ENCODE results near the gene TRMT2A.
"Not testable (repeated sequence)": the region's sequence is repeated elsewhere in the genome, so short reads cannot be mapped to it uniquely, and the experiment has no call there.

TRMT2A gene

DNA sequence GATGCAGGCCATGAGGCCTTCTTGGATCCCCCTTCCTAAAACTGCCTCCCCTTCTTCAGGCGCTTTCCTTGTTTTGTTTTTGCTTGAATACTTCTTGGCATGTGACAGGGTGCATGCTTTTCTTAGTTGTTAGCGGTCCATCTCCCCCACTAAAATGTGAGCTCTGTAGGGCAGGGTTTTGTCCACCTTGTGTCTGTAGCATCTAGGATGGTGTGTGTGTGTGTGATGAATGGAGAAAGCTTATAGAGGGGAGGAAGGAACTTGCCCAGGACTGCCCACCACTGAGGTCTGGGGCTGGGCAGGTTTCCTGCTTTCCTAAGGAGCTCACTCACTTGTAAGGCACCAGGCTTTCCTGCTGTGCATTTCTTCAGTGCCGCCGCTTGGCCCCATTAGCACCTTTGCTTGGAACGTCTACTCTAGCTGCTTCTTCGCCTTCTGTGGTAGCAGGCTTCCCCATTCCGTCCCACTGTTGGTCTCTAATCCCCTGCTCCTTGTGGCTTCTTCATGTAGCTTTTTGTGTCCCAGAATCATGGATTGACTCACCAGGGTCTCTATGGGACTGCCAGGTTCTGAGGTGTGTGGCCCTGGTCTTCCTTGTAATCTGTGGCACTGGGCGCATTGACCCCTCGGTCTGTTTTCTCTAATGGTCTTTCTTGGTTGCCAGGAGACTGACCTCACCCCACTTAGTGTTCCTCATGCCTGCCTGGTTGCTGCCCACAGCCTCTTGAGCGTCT, 33.7 kb downstream of the TRMT2A start:
- no peak for DNase-seq

DNA sequence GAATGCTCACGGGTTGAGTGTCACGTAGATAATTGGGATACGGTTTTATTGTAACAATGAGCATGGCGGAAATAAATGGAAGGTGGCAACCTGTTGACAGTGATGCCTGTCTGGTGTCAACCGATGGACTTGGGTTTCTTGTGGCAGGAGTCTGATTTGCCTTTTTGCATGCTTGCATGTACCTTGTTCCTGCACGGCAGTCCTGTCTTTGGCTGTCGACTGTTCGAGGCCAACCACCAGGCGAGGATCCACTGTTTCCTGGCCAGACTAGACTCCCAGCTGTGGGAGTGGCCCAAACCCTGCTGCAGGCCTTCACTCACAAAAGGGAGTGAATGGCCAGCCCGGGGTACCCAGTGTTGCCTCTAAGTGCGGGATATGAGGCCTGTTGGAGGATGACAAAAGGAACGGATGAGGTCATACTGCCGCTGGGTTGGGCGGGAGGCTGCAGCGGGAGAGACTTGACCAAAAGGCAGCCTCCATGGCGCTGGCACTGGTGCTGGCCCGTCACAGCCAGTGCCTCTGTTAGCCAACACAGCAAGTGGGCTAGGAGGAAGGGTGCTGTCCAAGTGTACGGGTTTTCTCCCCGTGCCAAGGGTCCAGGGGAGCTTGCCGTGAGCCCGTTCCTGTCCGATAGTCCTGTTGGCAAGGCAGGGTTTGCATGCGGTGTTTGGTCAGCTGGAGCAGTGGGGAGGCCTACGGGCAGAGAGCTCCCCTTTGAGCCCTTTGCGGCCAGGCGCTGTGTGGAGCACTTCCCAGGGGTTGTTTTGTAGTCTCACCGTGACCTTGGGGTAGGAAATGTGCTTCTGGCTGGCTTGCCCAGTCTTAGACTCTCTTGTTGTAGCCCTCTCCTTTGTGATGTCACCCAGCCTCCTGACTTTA, 36.0 kb downstream of the TRMT2A start:
- peak; percentile 10 for DNase-seq

DNA sequence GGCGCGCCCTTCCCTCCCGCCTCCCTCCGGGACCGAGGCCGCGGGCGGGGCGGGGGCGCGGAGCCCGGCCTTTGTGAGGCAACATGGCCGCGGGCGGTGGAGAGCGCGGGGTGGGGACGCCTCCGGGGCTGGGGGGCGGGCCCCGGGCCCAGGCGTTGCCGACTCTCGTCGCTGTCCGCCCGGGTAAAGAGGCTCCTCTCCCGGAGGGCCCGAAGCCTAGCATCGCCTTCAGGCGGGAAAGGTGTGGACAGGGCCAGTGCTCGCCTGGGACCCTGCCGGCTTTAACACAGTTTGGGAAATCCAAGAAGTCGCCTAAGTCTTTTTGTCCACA, 36.6 kb downstream of the TRMT2A start:
- peak; percentile 67 for DNase-seq

DNA sequence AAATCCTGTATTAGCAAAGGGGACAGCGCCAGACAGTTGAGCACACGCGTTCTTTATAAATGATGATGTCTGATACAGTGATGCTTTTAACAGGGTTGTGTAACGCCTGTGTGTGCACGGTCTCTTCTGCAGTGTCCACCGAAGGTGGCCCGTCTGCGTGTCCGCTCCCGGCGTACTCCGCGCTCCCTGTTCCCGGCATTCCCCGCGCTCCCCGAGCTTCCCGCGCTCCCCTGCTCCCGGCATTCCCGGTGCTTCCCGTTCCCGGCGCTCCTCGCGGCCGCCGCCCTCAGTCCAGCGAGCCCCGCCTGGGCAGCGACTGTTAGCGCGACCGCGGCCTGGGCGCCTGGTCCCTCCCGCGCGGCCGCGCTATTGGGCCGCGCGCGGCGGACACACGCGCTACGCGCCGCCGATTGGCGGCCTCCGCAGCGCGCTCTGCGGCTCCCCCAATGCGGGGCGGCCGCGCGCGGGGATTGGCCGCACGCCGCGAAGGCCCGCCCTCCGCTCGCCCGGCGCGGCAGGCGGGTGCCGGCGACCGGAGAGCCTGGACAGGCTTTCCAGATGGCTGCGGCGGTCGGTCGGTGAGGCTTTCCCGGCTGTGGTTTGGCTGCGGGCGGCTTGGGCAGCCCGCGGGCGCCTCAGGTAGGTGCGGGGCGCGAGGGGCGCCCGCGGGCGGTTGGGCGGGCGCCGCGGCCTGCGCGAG, 37.1 kb downstream of the TRMT2A start, which contains the start of gene DGCR8:
Gene DGCR8, plus strand, starts transcription at position 497 of the 700 bp plus-strand sequence. CDS start 5,723 bp downstream, outside the sequence.
- DNase-seq: peak; percentile 60

DNA sequence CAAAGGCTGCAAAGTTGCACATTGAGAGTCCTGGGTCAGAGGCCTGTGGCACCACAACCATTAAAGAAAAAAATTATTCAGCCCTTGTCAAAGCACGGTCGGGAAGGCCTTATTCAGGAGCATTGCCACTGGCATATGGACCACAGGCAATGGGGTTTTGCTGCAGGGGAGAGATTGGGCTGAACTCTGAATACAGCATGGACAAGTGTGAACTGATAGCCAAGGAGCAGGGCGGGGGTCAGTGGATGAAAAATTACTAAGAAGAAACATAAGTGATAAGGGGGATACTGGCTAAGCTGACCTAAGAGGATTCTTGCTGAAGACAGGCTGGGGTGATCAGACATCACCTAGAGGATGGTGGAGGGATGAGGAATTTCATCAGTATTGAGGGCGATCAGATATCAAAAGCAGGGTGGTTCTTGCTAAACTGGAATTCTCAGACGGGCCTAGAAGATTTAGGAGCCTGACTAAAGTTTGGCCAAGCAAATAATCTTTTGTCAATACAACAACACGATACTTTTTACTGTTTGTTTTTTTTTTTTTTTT, 40.3 kb downstream of the TRMT2A start:
- no peak for DNase-seq

DNA sequence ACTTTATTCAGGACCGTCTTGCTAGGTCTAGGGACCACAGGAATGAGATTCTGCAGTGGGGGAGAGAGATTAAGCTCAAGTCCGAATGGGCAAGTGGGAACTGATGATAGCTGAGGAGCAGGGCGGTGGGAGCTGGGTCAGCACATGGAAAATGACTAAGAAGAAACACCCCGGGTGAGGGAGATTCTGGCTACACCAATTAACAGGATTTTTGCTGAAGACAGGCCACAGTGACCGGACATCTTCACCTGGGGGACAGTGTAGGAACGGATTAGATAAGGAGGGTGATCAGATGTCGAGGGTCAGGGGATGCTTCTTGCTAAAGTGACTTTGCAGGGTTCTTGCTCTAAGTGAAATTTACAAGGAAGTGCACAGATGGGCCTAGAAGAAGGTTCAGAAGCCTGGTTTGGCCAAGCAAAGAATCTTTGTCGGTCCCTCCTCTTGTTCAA, 45.5 kb downstream of the TRMT2A start:
- DNase-seq: no peak

DNA sequence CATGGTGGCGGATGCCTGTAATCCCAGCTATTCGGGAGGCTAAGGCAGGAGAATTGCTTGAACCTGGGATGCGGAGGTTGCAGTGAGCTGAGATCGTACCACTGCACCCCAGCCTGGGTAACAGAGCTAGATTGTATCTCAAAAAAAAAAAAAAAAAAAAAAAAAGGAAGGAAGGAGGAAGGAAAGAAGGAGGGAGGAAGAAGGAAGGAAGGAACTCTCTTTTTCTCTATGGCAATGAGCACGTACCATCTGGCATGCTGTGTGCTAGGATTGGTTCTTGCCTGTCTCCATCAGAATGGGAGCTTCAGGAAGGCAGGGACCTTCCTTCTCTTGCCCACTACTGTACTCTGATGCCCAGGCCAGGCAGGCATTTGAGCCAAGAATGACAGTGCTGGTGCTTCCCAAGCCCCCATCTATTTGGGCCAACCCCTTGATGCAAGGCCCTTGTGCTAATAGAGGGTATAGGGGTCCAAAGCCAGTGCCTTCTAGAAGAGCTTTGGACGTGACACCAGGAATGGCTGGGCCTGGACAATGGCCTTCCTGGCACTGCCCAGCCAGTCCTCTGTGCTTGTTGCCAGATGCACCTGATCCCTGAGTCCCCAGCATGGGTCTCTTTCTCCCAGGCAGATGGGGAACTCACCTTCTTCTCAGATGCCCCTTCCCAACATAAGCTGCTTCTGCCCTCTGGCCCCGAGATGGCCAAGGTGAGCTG, 47.5 kb downstream of the TRMT2A start:
- DNase-seq: no peak

DNA sequence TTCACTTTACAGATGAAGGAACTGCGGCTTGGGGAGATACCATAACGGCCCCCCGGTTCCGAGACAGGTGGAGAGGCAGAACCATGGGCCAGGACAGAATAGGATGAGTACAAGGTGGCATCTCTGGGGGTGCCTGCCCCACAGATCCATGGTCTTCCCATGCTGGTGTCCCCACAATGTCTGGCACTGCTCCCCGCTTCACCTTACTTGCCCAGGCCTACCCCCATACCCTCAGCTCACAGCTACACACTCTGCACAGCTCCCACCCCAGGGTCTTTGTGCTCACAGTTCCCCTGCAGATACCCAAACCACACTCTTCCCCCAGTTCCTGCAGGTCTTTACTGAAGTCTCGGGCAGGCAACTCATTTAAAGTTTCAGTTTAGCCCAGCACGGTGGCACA, 48.4 kb downstream of the TRMT2A start:
- no peak for DNase-seq

DNA sequence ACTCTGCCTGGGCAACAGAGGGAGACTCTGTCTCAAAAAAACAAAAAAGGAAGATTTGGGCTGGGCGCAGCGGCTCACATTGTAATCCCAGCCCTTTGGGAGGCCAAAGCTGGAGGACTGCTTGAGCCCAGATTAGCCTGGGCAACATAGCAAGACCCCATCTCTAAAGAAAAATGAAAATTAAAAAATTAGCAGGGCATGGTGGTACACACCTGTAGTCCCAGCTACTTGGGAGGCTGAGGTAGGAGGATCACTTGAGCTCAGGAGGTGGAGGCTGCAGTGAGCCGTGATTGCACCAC, 49.7 kb downstream of the TRMT2A start:
- not testable (repeated sequence) for DNase-seq

DNA sequence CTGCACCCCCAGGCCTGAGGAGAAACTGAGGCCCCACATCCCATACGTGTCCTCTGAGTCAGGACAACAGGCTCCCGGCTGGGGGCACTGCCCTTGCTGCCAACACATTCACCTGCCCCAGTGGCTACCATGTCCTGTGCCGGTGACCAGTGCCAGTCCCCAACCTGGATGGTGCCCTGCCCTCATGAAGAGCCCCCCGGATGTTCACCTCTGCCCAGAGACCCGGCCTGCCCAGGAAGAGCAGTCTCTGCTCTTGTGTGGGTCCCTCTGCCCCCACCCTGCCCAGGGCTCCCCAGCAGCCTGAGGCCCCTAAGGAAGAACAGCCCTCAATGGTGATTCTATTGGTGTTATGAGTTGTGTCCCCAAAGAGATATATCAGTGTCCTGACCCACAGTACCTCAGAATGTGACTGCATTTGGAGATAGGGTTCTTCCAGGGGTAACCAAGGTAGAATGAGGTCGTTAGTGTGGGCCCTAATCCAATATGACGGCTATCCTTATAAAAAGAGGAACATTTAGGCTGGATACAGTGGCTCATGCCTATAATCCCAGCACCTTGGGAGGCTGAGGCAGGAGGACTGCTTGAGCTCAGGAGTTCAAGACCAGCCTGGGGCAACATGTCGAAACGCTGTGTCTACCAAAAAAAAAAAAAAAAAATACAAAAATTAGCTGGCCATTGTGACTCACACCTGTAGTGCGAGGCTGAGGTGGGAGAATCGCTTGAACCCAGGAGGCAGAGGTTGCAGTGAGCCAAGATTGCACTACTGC, 50.2 kb downstream of the TRMT2A start:
- no peak for DNase-seq

DNA sequence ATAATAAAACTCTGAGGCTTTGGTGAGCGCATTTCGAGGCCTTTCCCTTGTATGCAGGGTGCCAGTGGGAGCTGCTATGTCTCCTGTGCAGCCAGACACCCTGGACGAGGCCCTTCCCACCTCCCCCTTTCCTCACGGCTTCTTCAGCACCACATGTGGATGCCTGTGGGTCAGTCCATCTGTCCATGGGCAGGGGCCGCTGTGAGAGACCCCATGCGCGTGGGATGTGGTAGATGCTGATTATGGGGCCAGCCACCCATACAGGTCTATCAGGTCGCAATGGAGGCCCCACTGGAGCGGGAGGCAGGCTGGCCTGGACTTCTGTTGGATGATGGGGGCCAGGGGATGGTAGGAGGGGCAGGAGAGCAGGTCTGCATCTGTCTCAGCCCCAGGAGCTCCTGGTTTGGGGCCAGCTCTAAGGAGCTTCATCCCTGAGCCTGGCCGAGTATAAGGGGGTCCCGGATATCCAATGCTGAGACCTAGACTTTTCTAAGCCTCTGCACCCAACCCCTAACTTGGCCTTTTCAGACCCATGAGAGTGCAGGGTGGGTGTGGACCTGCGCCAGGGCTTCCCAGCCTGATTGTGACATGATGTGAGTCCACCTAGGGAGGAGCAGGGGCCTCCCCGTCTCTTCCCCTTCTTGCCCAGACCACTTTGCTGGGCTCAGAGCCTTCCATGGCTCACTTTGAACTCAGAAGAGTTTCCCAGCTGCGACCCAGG, 51.0 kb downstream of the TRMT2A start:
- DNase-seq: no peak

DNA sequence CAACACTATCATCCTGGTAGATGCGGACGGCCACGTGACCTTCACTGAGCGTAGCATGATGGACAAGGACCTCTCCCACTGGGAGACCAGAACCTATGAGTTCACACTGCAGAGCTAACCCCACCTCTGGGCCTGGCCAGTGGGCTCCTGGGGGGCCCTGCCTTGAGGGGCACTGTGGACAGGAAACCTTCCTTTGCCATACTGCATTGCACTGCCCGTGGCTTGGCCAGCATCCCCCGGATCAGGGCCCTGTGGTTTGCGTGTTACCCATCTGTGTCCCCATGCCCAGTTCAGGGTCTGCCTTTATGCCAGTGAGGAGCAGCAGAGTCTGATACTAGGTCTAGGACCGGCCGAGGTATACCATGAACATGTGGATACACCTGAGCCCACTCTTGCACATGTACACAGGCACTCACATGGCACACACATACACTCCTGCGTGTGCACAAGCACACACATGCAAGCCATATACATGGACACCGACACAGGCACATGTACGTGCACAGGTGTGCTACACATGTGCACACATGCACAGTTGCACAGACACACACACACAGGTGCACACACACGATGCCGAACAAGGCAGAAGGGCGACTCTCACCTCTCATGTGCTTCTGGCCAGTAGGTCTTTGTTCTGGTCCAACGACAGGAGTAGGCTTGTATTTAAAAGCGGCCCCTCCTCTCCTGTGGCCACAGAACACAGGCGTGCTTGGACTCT, 52.3 kb downstream of the TRMT2A start:
- no peak for DNase-seq

DNA sequence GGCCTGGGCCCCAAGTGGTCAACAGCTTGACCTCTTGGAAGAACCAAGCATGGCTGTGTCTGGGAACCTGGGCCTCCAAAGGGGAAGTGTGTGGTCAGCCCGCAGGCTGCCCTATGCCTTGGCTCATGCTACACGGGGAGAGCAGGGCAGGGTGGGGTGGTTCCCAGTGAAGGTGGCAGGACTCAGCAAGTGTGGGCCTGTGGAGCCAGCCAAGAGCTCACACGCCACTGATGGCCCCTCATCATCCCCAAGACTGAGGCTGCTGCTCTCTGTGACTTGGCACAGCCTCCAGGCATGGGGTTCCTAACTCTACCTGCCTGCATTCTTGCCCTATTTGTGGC, 52.9 kb downstream of the TRMT2A start:
- no peak for DNase-seq

DNA sequence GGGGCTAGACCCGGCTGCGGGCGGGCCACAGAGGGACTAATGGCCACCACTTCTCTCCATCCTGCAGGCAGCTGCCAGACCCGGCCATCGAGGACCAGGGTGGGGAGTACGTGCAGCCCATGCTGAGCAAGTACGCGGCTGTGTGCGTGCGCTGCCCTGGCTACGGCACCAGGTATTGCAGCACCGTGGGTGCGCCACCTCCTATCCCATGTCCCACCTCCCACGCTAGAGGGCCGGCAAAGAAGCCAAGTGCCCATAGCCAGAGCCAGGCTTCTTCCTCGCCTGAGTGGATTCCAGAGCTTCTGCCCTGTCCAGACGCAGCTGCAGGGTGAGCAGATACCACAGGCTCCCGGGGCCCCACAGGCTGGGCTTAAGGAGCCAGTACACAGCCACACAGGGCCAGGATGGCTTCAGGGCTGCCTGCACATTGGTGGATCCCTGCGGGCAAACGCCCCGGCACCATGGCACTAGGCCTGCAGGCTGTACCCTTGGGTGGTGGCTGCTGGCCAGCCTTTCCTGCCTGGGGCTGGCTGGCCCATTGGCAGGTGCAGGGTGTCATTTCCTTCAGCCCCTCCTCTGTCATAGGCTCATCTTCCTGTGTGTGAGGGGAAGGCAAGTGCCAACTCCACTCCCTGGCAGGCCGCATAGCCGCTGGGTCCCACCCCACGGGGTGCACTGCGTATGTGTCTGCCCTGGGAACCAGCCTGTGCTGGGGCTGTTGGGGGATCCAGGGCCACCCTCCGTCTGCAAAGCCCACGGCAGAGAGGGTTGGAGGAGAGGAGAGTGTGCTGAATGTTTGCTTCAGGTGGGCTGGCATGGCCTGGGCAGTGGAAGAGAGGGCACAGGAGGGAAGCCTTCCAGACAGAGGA, 53.5 kb downstream of the TRMT2A start:
- no peak for DNase-seq

DNA sequence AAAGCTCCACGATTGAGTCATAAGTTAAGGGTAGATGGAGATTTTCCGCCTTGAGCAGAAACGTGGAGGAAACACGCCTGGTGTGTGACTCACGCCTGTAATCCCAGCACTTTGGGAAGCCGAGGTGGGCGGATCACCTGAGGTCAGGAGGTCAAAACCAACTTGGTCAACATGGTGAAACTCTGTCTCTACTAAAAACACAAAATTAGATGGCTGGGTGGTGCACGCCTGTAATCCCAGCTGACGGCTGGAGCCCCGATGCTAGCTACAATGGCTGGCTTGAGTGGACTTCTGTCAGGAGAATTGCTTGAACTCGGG, 54.3 kb downstream of the TRMT2A start:
- no peak for DNase-seq

DNA sequence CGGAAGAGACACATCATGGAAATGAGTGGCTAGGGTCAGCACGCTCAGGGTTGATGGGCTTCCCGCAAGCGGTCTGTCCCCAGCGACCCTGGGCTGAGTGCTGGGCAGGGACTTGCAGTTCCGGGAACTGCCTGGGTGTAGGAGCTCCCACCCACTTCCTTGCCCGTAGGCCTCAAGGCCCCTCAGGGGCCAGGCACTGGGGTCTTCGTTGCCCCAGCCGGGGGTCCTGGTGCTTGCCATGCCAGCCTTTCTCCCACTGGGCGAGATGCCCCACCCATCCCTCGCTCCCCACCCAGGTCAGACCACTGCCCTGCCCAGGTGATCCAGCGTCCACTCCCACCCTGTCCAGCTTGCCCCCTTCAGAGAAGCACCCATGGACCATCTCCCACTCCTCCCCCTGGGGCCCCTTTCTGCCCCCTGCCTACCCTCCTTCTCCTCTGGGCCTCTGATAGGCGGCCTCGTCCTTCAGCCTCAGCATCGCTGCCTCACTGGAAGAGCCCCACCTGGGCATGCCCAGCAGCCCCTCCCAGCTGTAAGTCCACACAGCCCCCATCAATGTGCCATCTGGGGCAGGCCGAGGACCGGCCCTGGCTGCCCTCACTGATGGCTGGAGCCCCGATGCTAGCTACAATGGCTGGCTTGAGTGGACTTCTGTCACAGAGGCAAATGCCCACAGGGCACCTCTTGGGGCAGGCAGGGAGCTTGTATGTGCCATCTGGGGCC, 54.8 kb downstream of the TRMT2A start:
- no peak for DNase-seq
